Neural progenitor cell (in vitro differentiated cells): Measurements from ENCODE around the gene SEL1L3.

Source experiments
- EZH2 ChIP-seq: fragments of 200-600 bp; sonication (generic); IDR thresholded peaks from 2 replicates; pipeline ENCODE4 v1.6.1; 2017; ENCODE audit warnings: antibody characterized with exemption, mild to moderate bottlenecking, moderate library complexity
- EZH2phosphoT487 ChIP-seq: fragments of 200-600 bp; sonication (generic); IDR thresholded peaks from 2 replicates; pipeline ENCODE4 v1.6.1; 2017; ENCODE audit warnings: antibody characterized with exemption
- TF ChIP-seq, protein P1 (sequence below): fragments of 200-600 bp; sonication (generic); IDR thresholded peaks from 2 replicates; pipeline ENCODE4 v1.5.1; 2017; ENCODE audit warnings: antibody characterized with exemption, mild to moderate bottlenecking

DNA sequence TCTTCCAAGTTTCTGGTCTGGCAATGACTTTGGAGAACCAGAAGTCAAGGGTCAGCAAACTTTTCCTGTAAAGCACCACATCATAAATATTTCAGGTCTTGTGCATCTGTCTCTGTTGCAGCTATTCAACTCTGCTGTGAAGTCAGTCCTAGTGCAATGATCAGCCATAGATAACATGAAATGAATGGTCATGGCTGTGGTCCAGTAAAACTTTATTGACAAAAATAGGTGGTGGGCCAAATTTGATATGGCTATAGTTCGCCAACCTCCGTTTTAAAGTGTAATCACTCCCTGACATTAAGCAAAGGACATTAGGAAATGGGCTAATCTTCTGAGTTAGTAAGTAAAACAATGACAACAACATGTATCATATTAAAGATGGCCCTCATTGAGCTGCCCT lies 20.8 kb upstream of the SEL1L3 start:
- TF ChIP-seq EZH2 (no peak), EZH2phosphoT487 (no peak)
- TF ChIP-seq, protein P1, sequence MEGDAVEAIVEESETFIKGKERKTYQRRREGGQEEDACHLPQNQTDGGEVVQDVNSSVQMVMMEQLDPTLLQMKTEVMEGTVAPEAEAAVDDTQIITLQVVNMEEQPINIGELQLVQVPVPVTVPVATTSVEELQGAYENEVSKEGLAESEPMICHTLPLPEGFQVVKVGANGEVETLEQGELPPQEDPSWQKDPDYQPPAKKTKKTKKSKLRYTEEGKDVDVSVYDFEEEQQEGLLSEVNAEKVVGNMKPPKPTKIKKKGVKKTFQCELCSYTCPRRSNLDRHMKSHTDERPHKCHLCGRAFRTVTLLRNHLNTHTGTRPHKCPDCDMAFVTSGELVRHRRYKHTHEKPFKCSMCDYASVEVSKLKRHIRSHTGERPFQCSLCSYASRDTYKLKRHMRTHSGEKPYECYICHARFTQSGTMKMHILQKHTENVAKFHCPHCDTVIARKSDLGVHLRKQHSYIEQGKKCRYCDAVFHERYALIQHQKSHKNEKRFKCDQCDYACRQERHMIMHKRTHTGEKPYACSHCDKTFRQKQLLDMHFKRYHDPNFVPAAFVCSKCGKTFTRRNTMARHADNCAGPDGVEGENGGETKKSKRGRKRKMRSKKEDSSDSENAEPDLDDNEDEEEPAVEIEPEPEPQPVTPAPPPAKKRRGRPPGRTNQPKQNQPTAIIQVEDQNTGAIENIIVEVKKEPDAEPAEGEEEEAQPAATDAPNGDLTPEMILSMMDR = no peak
